ENCODE measurements around the gene ABT1.

Gene ABT1

GRCh38 chr6:26607434-26608230, 10.9 kb downstream of the ABT1 start:
- DNase-seq (ENCODE audit: low read depth) = no peak

- no peak for DNase-seq (ENCODE audit: low read depth)
Measured at GRCh38 chr6:26609463-26609862, 12.7 kb downstream of the ABT1 start.

DNA sequence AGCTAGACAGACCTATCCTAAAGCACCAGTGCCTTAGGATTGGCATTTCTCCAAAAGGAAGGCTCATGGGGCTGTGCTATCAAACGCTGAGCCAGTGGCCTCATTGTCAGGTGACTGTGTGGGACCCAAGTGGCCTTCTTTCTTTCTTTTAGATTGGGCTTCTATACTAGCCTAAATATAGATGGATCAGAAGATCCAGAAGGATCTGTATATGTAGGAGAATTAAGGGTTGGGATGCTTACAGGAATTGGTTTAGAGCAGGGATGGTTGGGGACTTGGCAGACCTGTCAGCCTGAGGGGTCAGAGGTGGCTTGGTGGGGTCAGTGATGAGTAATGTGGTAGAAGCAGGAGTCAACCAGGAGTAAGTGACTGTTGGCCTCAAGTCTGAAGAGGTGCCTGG, 14.8 kb downstream of the ABT1 start:
- no peak for DNase-seq (ENCODE audit: low read depth)

DNA sequence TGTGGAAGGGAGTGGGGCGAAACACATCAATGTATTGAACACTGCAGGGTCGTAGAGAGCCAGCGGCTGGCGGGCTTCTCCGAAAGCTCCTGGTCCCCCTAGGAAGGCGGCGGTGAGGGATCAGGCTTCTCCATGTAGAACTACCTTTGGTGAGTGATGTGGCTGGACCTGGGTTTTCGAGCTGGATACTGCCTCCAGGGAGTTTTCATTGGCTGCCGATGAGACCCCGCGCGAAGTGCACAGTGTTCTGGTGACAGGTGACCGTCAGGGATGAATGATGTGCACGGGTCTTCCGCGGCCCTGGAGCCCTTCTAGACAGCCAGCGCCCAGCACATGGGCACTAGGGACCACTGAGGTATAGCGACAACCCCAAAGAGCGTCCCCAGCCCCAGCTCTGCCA, 16.4 kb downstream of the ABT1 start:
- no peak for DNase-seq (ENCODE audit: low read depth)

GRCh38 chr6:26613689-26614683, 17.2 kb downstream of the ABT1 start:
- no peak for DNase-seq (ENCODE audit: low read depth)

DNA sequence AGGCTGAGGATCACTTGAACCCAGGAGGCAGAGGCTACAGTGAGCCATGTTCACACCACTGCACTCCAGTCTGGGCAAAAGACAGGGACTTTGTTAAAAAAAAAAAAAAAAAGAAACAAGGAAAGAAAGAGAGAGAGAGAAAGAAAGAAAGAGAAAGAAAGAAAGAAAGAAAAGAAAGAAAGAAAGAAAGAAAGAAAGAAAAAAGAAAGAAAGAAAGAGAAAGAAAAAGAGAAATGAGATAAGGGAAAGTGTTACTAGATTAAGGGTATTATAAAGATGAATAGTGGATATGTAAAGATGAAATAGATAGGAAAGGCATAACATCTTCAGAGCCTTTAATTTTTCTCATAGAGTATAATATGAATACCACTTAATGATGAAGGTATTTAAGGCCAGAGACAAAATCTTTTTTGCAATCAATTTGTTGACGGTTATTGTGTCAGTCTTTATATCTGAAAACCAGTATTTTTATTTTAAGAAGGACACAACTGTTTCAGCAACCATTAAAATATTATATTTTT, 26.6 kb downstream of the ABT1 start:
- DNase-seq (ENCODE audit: low read depth) = no peak

GRCh38 chr6:26624557-26624956, 27.8 kb downstream of the ABT1 start:
- no peak for DNase-seq (ENCODE audit: low read depth)

- no peak for DNase-seq (ENCODE audit: low read depth)
Measured at GRCh38 chr6:26627843-26628242, 31.1 kb downstream of the ABT1 start.

DNA sequence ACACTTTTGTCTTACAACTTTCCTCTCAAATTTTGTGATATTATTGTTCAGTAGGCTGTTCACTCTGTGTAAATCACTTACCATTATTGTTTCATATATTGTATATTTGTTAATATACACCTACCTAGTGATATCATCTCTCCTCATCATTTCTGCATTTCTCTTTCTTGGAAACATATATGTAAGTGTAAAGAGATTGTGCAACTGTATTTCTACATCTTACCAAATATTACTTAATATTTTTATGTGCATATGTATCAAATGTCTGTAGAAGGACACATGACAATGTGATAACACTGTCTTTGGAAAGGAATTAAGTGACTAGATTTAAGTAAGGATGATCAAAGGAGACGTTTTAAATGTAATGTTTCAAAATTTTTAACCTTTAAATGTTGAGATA, 32.6 kb downstream of the ABT1 start:
- DNase-seq (ENCODE audit: low read depth) = no peak

DNA sequence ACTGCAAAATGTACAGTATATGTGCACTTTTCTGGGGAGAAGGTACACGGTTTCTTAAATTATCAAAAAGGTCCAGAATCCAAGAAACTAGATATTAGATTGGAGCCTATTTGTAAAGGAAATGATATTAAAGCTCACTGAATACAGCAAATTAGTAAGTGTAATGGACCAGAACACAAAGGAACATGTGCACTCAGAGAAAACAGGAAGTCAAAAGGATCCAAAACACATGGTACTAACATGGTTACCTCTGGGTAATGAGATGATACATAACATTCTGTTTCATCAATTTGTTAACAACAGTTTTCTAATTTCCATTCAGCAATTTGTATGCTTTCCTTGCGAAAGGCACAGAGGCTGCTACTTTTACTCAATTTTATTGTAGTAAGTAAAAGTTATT, 44.1 kb downstream of the ABT1 start:
- no peak for DNase-seq (ENCODE audit: low read depth)

GRCh38 chr6:26646074-26646473, 49.3 kb downstream of the ABT1 start:
- no peak for DNase-seq (ENCODE audit: low read depth)
